Ovary (tissue), 10 donors: ENCODE measurements around the gene AKAP6. TPM values are rescaled to one million over a fixed set of nuclear protein-coding genes. Genes with fewer than 3 reads are reported as not detected.

ENCODE experiments used
- DNase-seq, 5 donors: peaks; one replicate each; pipeline ENCODE4 v3.0.0-alpha.2; 2019 to 2020
- H3K27ac ChIP-seq, 2 donors: fragments of 200-600 bp; one replicate each; pipeline versions ENCODE4 v1.5.1 to v1.8.0; 2019 to 2022
- H3K27me3 ChIP-seq: fragments of 200-600 bp; one replicate; pipeline ENCODE4 v1.8.0; 2022
- H3K36me3 ChIP-seq: fragments of 200-600 bp; sonication (generic); one replicate; pipeline ENCODE4 v1.5.1; 2019
- H3K4me1 ChIP-seq: one replicate; pipeline ENCODE4 v1.8.1; 2013; ENCODE audit warnings: mild to moderate bottlenecking, moderate library complexity; ENCODE audit not compliant: insufficient read depth
- H3K4me3 ChIP-seq: fragments of 200-600 bp; sonication (generic); one replicate; pipeline ENCODE4 v1.5.1; 2017
- H3K9me3 ChIP-seq, 2 donors: fragments of 200-600 bp in 1 of 2; sonication (generic) in 1 of 2; one replicate each; pipeline versions ENCODE4 v1.5.1 to v1.8.1; 2013 to 2019; ENCODE audit warnings: mild to moderate bottlenecking in 1 of 2, moderate library complexity in 1 of 2
- EP300 ChIP-seq: sonication (generic); formaldehyde crosslinking; IDR thresholded peaks from one replicate; pipeline ENCODE4 v1.6.1; 2017; ENCODE audit warnings: antibody characterized with exemption
- POLR2A ChIP-seq: fragments of 450-650 bp; IDR thresholded peaks from one replicate; pipeline ENCODE4 v1.6.1; 2017; ENCODE audit warnings: antibody characterized with exemption, mild to moderate bottlenecking, moderate library complexity
- WGBS, 3 donors: extraction: QIAGEN DNeasy Blood & Tissue Kit in 1 of 3; methylation state at CpG; one replicate each; pipeline versions ENCODE4 v1.1.5 to v1.1.7; 2013 to 2017; 5-methylcytosine and 5-hydroxymethylcytosine counted together
- intact Hi-C, 4 donors: fragments of 100-400 bp; cut with DNase I; formaldehyde crosslinking; loops; one replicate each; pipeline versions ENCODE4 v1.11.0 to v1.15.1; 2022 to 2023
- long read RNA-seq, 3 donors: library from polyadenylated mRNA in 2 of 3; unstranded in 2 of 3; transcript quantifications; one replicate each; pipeline ENCODE4 v2.0.0 and lab custom pipeline, GENCODE V29; 2021 to 2026
- polyA plus RNA-seq, 2 donors: library from polyadenylated mRNA; stranded (reverse); fragments of 200-250 nt in 1 of 2; fragments of 350-450 nt in 1 of 2; fragmentation: Illumina TruSeq in 1 of 2; extraction: RNeasy Lipid Tissue Mini Kit (QIAGEN cat#74804) in 1 of 2; gene quantifications; one replicate each; pipeline ENCODE4 v1.2.3, GENCODE V29; 2013 to 2014
- total RNA-seq, 7 donors: library from RNA; depleted of rRNA in 2 of 7; stranded (reverse); fragments of >200 nt in 2 of 7; fragmentation: NEBNext Ultra II Directional in 3 of 7; extraction: Animal tissue kit (Norgen Biotek cat#: 25700) in 3 of 7; gene quantifications; one replicate each; pipeline versions ENCODE4 v1.1.0 to v1.2.4, GENCODE V29; 2016 to 2023
- TF ChIP-seq, protein P1 (sequence below), 3 donors: fragments of 450-650 bp in 2 of 3; fragments of 200-600 bp in 1 of 3; IDR thresholded peaks; one replicate each; pipeline versions ENCODE4 v1.5.1 to v1.8.0; 2016 to 2022; ENCODE audit warnings: antibody characterized with exemption in 3 of 3, mild to moderate bottlenecking in 1 of 3
- donor health status: DM: no; HTN: no; CAD: no; lungs with moderate emphysema.
- donor health status: DM: no; HTN: no; CAD: no.
- donor health status: Bipolar disorder and iron deficiency.
- donor health status: DM: yes; HTN: yes; CAD: no.
- donor health status: DM: no; HTN: no; CAD: no.
- donor health status: DM: yes; HTN: yes; CAD: no.

The AKAP6 gene, protein sequence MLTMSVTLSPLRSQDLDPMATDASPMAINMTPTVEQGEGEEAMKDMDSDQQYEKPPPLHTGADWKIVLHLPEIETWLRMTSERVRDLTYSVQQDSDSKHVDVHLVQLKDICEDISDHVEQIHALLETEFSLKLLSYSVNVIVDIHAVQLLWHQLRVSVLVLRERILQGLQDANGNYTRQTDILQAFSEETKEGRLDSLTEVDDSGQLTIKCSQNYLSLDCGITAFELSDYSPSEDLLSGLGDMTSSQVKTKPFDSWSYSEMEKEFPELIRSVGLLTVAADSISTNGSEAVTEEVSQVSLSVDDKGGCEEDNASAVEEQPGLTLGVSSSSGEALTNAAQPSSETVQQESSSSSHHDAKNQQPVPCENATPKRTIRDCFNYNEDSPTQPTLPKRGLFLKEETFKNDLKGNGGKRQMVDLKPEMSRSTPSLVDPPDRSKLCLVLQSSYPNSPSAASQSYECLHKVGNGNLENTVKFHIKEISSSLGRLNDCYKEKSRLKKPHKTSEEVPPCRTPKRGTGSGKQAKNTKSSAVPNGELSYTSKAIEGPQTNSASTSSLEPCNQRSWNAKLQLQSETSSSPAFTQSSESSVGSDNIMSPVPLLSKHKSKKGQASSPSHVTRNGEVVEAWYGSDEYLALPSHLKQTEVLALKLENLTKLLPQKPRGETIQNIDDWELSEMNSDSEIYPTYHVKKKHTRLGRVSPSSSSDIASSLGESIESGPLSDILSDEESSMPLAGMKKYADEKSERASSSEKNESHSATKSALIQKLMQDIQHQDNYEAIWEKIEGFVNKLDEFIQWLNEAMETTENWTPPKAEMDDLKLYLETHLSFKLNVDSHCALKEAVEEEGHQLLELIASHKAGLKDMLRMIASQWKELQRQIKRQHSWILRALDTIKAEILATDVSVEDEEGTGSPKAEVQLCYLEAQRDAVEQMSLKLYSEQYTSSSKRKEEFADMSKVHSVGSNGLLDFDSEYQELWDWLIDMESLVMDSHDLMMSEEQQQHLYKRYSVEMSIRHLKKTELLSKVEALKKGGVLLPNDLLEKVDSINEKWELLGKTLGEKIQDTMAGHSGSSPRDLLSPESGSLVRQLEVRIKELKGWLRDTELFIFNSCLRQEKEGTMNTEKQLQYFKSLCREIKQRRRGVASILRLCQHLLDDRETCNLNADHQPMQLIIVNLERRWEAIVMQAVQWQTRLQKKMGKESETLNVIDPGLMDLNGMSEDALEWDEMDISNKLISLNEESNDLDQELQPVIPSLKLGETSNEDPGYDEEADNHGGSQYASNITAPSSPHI (N-terminal part only)
- total RNA-seq: 10 to 100 TPM in 3 of 7 donors, 1 to 10 TPM in 4; 5.7 to 13.1 (median 10.0) TPM
- 1 to 10 TPM; 2.3 to 6.4 TPM for polyA plus RNA-seq
- long read RNA-seq, donor 1, partial matches to known transcripts: 1 of 6 reads
- long read RNA-seq, donor 1, other reads (novel, unspliced or antisense): 4 of 6 reads
- long read RNA-seq, donor 2: 0 reads
- long read RNA-seq, donor 3, partial matches to known transcripts: 3 of 5 reads
- long read RNA-seq, donor 3, other reads (novel, unspliced or antisense): 2 of 5 reads

DNA sequence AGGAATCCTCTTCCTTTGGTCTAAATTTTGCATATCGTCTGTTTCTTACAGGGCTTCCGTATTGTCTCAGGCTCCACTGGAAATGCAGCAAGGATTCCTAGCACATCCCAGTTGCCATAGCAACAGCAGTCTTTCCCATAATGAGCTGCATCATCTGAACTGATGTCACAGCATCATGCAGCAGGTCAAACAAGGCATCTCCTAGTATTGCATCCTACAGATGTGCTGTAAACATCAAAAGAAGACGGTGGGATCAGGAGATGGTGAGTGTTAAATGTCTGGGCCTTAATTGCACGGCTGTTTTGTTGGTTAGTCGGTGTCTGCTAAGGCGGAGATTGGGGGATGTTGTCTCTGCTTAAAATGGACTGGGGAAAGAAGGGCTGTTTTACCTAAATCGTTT, at the start of gene AKAP6:
AKAP6 (plus strand) TSS at position 153 of the 400 bp plus-strand sequence. CDS start 104,196 bp downstream, outside the sequence.
- intact Hi-C loops: no loop called here
- no peak within 1 kb of the TSS for H3K27ac ChIP-seq
- peaks cover 2% of the 10 kb centered on the region for H3K4me1 ChIP-seq
- DNase-seq: no peak
- H3K36me3 ChIP-seq: no peaks in the 10 kb centered on the region
- no peaks in the 10 kb centered on the region for H3K27me3 ChIP-seq
- 52 to 55% (median 55%) methylated on average over 7 of the region's 7 CpGs for WGBS, 3 donors
- H3K9me3 ChIP-seq: no peaks in the 10 kb centered on the region
- no peak within 1 kb of the TSS for H3K4me3 ChIP-seq
- TF ChIP-seq POLR2A (no peak), EP300 (no peak)
- TF ChIP-seq, protein P1, sequence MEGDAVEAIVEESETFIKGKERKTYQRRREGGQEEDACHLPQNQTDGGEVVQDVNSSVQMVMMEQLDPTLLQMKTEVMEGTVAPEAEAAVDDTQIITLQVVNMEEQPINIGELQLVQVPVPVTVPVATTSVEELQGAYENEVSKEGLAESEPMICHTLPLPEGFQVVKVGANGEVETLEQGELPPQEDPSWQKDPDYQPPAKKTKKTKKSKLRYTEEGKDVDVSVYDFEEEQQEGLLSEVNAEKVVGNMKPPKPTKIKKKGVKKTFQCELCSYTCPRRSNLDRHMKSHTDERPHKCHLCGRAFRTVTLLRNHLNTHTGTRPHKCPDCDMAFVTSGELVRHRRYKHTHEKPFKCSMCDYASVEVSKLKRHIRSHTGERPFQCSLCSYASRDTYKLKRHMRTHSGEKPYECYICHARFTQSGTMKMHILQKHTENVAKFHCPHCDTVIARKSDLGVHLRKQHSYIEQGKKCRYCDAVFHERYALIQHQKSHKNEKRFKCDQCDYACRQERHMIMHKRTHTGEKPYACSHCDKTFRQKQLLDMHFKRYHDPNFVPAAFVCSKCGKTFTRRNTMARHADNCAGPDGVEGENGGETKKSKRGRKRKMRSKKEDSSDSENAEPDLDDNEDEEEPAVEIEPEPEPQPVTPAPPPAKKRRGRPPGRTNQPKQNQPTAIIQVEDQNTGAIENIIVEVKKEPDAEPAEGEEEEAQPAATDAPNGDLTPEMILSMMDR (IDR thresholded peaks at IDR 0.05): no peak

DNA sequence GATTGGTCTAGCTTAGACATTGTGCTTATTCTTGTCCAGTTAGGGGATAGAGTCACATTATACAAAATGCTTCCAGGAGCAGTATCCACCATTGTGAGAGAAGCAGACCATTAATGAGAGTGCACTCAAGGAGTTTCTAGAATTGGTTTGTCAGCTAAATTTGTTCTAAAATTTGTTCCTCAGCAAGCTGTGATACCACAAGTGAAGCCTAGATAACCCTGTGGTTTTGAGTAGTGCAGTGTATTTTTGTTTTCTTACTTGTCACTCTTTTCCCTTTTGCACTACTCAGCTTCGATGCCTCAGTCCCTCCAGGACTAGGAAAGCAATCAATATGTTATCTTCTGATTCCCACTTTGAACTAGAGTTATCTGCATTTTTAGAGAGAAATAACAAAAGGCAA, 42.5 kb upstream of the AKAP6 start:
- TF ChIP-seq EP300 (no peak), POLR2A (no peak)
- TF ChIP-seq, protein P1 (IDR thresholded peaks at IDR 0.05): no peak

DNA sequence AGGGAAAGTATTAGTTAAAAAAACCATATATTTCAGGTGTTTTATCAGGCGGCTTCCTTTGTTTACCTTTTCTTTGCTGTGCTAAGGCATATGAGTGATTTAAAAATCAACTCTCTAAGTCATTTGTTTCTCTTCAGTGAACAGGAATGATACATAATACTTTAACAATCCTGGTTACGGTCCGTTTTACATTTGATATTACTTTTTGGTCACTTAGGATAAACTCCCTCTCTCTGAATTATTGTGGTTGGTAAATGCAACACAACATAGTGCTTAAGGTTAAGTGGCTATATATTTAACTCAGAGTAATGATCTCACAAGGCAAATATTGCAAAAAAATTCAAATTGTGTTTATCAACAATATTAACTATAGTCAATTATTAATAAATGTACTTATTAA, 32.7 kb upstream of the AKAP6 start:
- TF ChIP-seq, protein P1 (IDR thresholded peaks at IDR 0.05): no peak
- TF ChIP-seq POLR2A: no peak
- no peak for TF ChIP-seq EP300
- WGBS, 3 donors: 86 to 92% (median 88%) methylated on average over 3 of the region's 3 CpGs
- intact Hi-C loops: no loop called here

More for the DNA sequence above, 42.5 kb upstream of the AKAP6 start:
- Histone ChIP-seq H3K9me3 (no peaks in the 10 kb centered on the region), H3K27me3 (no peaks in the 10 kb centered on the region), H3K27ac (no peak overlapping the region), H3K4me1 (no peaks in the 10 kb centered on the region), H3K36me3 (no peaks in the 10 kb centered on the region), H3K4me3 (no peak overlapping the region)
- intact Hi-C loops: no loop called here
- 76 to 88% (median 86%) methylated on average over 1 of the region's 1 CpG for WGBS, 3 donors
- DNase-seq: no peak

More for the DNA sequence above, 32.7 kb upstream of the AKAP6 start:
- DNase-seq: no peak
- Histone ChIP-seq H3K4me3 (no peak overlapping the region), H3K27me3 (no peaks in the 10 kb centered on the region), H3K27ac (no peak overlapping the region), H3K4me1 (no peaks in the 10 kb centered on the region), H3K9me3 (no peaks in the 10 kb centered on the region), H3K36me3 (no peaks in the 10 kb centered on the region)
